IPS-20b (cell line): ENCODE results near the gene AGBL4.

Experiments used
- H3K27ac ChIP-seq: one replicate; pipeline ENCODE4 v1.5.1; 2013; ENCODE audit warnings: low read length
- H3K27me3 ChIP-seq: 2 replicates; pipeline ENCODE4 v1.6.1; 2013; ENCODE audit warnings: mild to moderate bottlenecking, low read length, inconsistent platforms; ENCODE audit not compliant: insufficient read depth
- H3K36me3 ChIP-seq: 2 replicates; pipeline ENCODE4 v1.6.1; 2013; ENCODE audit warnings: low read depth, mild to moderate bottlenecking, inconsistent platforms, low read length, moderate library complexity; ENCODE audit not compliant: insufficient read depth
- H3K4me1 ChIP-seq: 2 replicates; pipeline ENCODE4 v1.6.1; 2013; ENCODE audit warnings: mild to moderate bottlenecking, control low read depth, inconsistent platforms, low read length, moderate library complexity; ENCODE audit not compliant: insufficient read depth
- H3K4me3 ChIP-seq: 2 replicates; pipeline ENCODE4 v1.5.1; 2013; ENCODE audit warnings: mild to moderate bottlenecking, low read length, inconsistent platforms
- H3K9ac ChIP-seq: 2 replicates; pipeline ENCODE4 v1.6.1; 2013; ENCODE audit warnings: low read depth, mild to moderate bottlenecking, inconsistent platforms, low read length, moderate library complexity
- H3K9me3 ChIP-seq: 2 replicates; pipeline ENCODE4 v1.6.1; 2013; ENCODE audit warnings: mild to moderate bottlenecking, low read depth, low read length, inconsistent platforms; ENCODE audit not compliant: insufficient read depth

AGBL4 gene

GRCh38 chr1:48582408-48582807, 1441.3 kb downstream of the AGBL4 start:
- no peaks in the 10 kb centered on the region for H3K4me1 ChIP-seq

GRCh38 chr1:48581270-48581669, 1442.5 kb downstream of the AGBL4 start:
- H3K36me3 ChIP-seq, result no peaks in the 10 kb centered on the region
- H3K4me1 ChIP-seq, result no peaks in the 10 kb centered on the region
- H3K27ac ChIP-seq, result no peak overlapping the region
- H3K9me3 ChIP-seq, result no peaks in the 10 kb centered on the region
- no peak overlapping the region for H3K4me3 ChIP-seq
- no peaks in the 10 kb centered on the region for H3K27me3 ChIP-seq
- no peak overlapping the region for H3K9ac ChIP-seq

More at GRCh38 chr1:48582408-48582807, 1441.3 kb downstream of the AGBL4 start:
- Histone ChIP-seq H3K9me3 (no peaks in the 10 kb centered on the region), H3K9ac (no peak overlapping the region), H3K27me3 (no peaks in the 10 kb centered on the region), H3K27ac (no peak overlapping the region), H3K36me3 (no peaks in the 10 kb centered on the region), H3K4me3 (no peak overlapping the region)

GRCh38 chr1:48576565-48576964, 1447.2 kb downstream of the AGBL4 start:
- H3K27me3 ChIP-seq, result no peaks in the 10 kb centered on the region
- H3K4me3 ChIP-seq, result no peak overlapping the region
- H3K4me1 ChIP-seq, result no peaks in the 10 kb centered on the region
- no peak overlapping the region for H3K27ac ChIP-seq
- no peak overlapping the region for H3K9ac ChIP-seq
- no peaks in the 10 kb centered on the region for H3K9me3 ChIP-seq
- no peaks in the 10 kb centered on the region for H3K36me3 ChIP-seq

- no peak overlapping the region for H3K4me3 ChIP-seq
- H3K4me1 ChIP-seq, result no peaks in the 10 kb centered on the region
- H3K27me3 ChIP-seq, result no peaks in the 10 kb centered on the region
- H3K9me3 ChIP-seq, result no peaks in the 10 kb centered on the region
- H3K36me3 ChIP-seq, result no peaks in the 10 kb centered on the region
- no peak overlapping the region for H3K27ac ChIP-seq
- H3K9ac ChIP-seq, result no peak overlapping the region
Observed at GRCh38 chr1:48572646-48573258, 1451.0 kb downstream of the AGBL4 start.

- H3K27ac ChIP-seq, result no peak overlapping the region
- H3K4me3 ChIP-seq, result no peak overlapping the region
- H3K9ac ChIP-seq, result no peak overlapping the region
- no peaks in the 10 kb centered on the region for H3K27me3 ChIP-seq
- no peaks in the 10 kb centered on the region for H3K4me1 ChIP-seq
- H3K9me3 ChIP-seq, result no peaks in the 10 kb centered on the region
- no peaks in the 10 kb centered on the region for H3K36me3 ChIP-seq
Observed at GRCh38 chr1:48572134-48572533, 1451.6 kb downstream of the AGBL4 start.

GRCh38 chr1:48571303-48571987, 1452.3 kb downstream of the AGBL4 start:
- Histone ChIP-seq H3K36me3 (no peaks in the 10 kb centered on the region), H3K9ac (no peak overlapping the region), H3K4me3 (no peak overlapping the region), H3K27ac (no peak overlapping the region), H3K27me3 (no peaks in the 10 kb centered on the region), H3K4me1 (no peaks in the 10 kb centered on the region), H3K9me3 (no peaks in the 10 kb centered on the region)

GRCh38 chr1:48570568-48570967, 1453.2 kb downstream of the AGBL4 start:
- Histone ChIP-seq H3K9me3 (no peaks in the 10 kb centered on the region), H3K27ac (no peak overlapping the region), H3K27me3 (no peaks in the 10 kb centered on the region), H3K9ac (no peak overlapping the region), H3K4me1 (no peaks in the 10 kb centered on the region), H3K4me3 (no peak overlapping the region), H3K36me3 (no peaks in the 10 kb centered on the region)

GRCh38 chr1:48568501-48568900, 1455.3 kb downstream of the AGBL4 start:
- no peaks in the 10 kb centered on the region for H3K36me3 ChIP-seq
- H3K27ac ChIP-seq, result no peak overlapping the region
- H3K9me3 ChIP-seq, result no peaks in the 10 kb centered on the region
- no peak overlapping the region for H3K4me3 ChIP-seq
- H3K9ac ChIP-seq, result no peak overlapping the region
- no peaks in the 10 kb centered on the region for H3K27me3 ChIP-seq
- no peaks in the 10 kb centered on the region for H3K4me1 ChIP-seq

- Histone ChIP-seq H3K4me3 (no peak overlapping the region), H3K9ac (no peak overlapping the region), H3K27ac (no peak overlapping the region), H3K4me1 (0 out of 2 replicates have a peak, but pooled peaks cover 3% of the 10 kb centered on the region), H3K9me3 (no peaks in the 10 kb centered on the region), H3K27me3 (no peaks in the 10 kb centered on the region), H3K36me3 (no peaks in the 10 kb centered on the region)
Observed at GRCh38 chr1:48566492-48566891, 1457.3 kb downstream of the AGBL4 start.

GRCh38 chr1:48563021-48563420, 1460.7 kb downstream of the AGBL4 start:
- 0 out of 2 replicates have a peak, but pooled peaks cover 3% of the 10 kb centered on the region for H3K4me1 ChIP-seq
- H3K27ac ChIP-seq, result no peak overlapping the region
- H3K9me3 ChIP-seq, result no peaks in the 10 kb centered on the region
- H3K9ac ChIP-seq, result no peak overlapping the region
- no peaks in the 10 kb centered on the region for H3K27me3 ChIP-seq
- no peaks in the 10 kb centered on the region for H3K36me3 ChIP-seq
- H3K4me3 ChIP-seq, result no peak overlapping the region

- Histone ChIP-seq H3K9ac (no peak overlapping the region), H3K27me3 (no peaks in the 10 kb centered on the region), H3K4me1 (0 out of 2 replicates have a peak, but pooled peaks cover 3% of the 10 kb centered on the region), H3K27ac (no peak overlapping the region), H3K9me3 (no peaks in the 10 kb centered on the region), H3K4me3 (no peak overlapping the region), H3K36me3 (no peaks in the 10 kb centered on the region)
Observed at GRCh38 chr1:48561444-48561843, 1462.3 kb downstream of the AGBL4 start.

GRCh38 chr1:48560577-48560976, 1463.2 kb downstream of the AGBL4 start:
- Histone ChIP-seq H3K4me3 (no peak overlapping the region), H3K9me3 (no peaks in the 10 kb centered on the region), H3K27me3 (no peaks in the 10 kb centered on the region), H3K4me1 (0 out of 2 replicates have a peak, but pooled peaks cover 3% of the 10 kb centered on the region), H3K36me3 (no peaks in the 10 kb centered on the region), H3K27ac (no peak overlapping the region), H3K9ac (no peak overlapping the region)
